SK-N-MC (cell line): ENCODE measurements around the gene KRTAP10-7.
"Not testable (repeated sequence)": the region's sequence is repeated elsewhere in the genome, so short reads cannot be mapped to it uniquely, and the experiment has no call there.

Experiments used
- DNase-seq: peaks from one replicate; pipeline ENCODE4 v3.0.0-alpha.2; 2011; ENCODE audit warnings: low read depth, low spot score
- H3K27ac ChIP-seq: fragments of 200-600 bp; sonication (generic); 2 replicates; pipeline ENCODE4 v1.5.1; 2016; ENCODE audit warnings: mixed run types
- H3K36me3 ChIP-seq: fragments of 200-600 bp; sonication (generic); 2 replicates; pipeline ENCODE4 v1.6.1; 2017; ENCODE audit warnings: antibody characterized with exemption, low read length, mixed read lengths; ENCODE audit not compliant: insufficient read depth
- H3K4me3 ChIP-seq: fragments of 200-600 bp; sonication (generic); 2 replicates; pipeline ENCODE4 v1.5.1; 2016
- H3K9ac ChIP-seq: fragments of 200-600 bp; sonication (generic); 2 replicates; pipeline ENCODE4 v1.8.0; 2017; ENCODE audit warnings: mixed run types, mixed read lengths; ENCODE audit not compliant: insufficient read length
- H3K9me3 ChIP-seq: fragments of 200-600 bp; sonication (generic); 2 replicates; pipeline ENCODE4 v1.6.1; 2017; ENCODE audit warnings: low read depth, mild to moderate bottlenecking, antibody characterized with exemption, low read length, moderate library complexity, mixed read lengths
- EZH2 ChIP-seq: fragments of 200-600 bp; sonication (generic); IDR thresholded peaks from one replicate; pipeline ENCODE4 v1.6.1; 2017; ENCODE audit warnings: antibody characterized with exemption
- FOXP2 ChIP-seq: optimal IDR thresholded peaks from 2 replicates; pipeline ENCODE3; 2011; ENCODE audit warnings: mild to moderate bottlenecking, moderate library complexity; ENCODE audit not compliant: insufficient read depth; ENCODE audit errors: extremely low read length, control extremely low read depth
- POLR2AphosphoS5 ChIP-seq: IDR thresholded peaks from 2 replicates; pipeline ENCODE4 v1.6.1; 2012; ENCODE audit warnings: mild to moderate bottlenecking, low read depth, low read length, borderline replicate concordance

Gene KRTAP10-7

DNA sequence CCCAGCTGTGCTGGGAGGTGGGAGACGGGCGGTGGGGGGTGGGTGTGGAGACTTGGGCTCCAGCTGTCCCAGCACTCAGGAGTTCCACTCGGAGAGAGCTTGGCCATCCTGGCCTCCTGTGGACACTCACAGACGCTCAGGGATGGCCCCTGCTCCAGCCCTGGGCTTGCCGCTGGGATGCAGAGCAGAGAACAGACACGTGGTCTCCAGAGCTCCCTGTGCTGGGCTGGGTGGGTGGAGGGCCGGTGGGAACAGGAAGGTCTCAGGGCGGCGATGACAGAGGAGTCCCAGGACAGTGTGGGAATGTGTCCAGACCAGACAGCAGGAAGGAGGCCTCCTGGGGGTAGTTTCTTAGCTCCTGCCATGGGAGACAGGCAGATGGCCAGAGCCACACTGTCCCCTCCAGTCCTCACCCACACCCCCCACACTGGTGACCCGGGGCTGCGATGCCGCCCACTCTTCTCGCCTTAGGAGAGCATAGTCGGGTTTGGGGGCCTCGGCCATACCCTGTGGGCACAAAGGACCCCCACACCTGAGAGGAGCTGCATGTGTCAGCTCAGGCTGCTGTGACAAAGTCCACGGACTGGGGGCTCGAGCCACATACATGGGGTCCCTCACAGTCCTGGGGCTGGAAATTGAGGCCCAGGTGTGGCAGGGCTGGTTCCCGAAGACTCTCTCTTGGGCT is 28.5 kb downstream of the KRTAP10-7 start:
- no peak for DNase-seq
- H3K9me3 ChIP-seq, result peaks cover 4% of the 10 kb centered on the region; the same call in 1 of the 2 replicates

DNA sequence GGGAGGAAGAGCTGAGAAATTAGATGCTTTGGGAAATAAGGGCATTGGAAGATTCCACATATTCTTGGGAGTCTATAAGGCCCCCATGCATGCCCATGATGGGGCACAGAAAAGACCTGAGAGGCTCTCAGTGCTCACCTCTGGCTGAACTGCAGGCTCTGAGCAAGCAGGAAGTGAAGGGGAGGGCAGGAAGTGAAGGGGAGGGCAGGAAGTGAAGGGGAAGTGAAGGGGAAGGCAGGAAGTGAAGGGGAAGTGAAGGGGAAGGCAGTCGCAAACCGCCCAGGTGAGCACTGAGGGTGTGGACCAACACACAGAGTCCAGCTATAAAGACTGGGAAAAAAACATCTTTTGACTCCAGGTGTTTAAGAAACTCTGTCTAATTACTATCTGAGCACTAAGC is 30.0 kb downstream of the KRTAP10-7 start:
- Histone ChIP-seq H3K27ac (no peak overlapping the region), H3K9ac (no peak overlapping the region), H3K36me3 (peaks cover 19% of the 10 kb centered on the region), H3K4me3 (no peak overlapping the region), H3K9me3 (no peaks in the 10 kb centered on the region)
- TF ChIP-seq FOXP2 (no peak), POLR2AphosphoS5 (no peak), EZH2 (no peak)
- DNase-seq, result no peak

More for the DNA sequence above, 28.5 kb downstream of the KRTAP10-7 start:
- TF ChIP-seq EZH2, result no peak
- H3K27ac ChIP-seq, result no peak overlapping the region
- no peak overlapping the region for H3K4me3 ChIP-seq
- H3K36me3 ChIP-seq, result peaks cover 19% of the 10 kb centered on the region
- H3K9ac ChIP-seq, result no peak overlapping the region

DNA sequence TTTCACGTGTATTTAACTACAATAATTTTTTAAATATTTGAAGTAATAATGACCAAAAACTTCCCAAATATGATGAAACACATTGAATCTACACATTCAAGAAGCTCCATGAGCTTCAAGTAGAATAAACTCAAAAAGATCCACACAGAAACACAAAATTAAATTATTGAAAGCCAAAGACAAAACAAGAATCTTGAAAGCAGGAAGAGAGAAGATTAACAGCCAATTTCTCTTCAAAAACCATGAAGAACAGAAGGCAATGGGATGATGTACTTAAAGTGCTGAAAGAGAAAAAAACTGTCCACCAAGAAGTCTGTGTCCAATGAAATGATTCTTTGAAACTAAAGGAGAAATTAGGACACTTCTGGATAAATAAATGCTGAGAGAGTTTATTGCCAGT is 31.7 kb downstream of the KRTAP10-7 start:
- no peak overlapping the region for H3K4me3 ChIP-seq
- DNase-seq, result no peak
- H3K9me3 ChIP-seq, result no peaks in the 10 kb centered on the region
- no peak for TF ChIP-seq FOXP2
- no peak for TF ChIP-seq EZH2
- no peak for TF ChIP-seq POLR2AphosphoS5
- H3K27ac ChIP-seq, result no peak overlapping the region
- H3K36me3 ChIP-seq, result peaks cover 19% of the 10 kb centered on the region
- H3K9ac ChIP-seq, result no peak overlapping the region

DNA sequence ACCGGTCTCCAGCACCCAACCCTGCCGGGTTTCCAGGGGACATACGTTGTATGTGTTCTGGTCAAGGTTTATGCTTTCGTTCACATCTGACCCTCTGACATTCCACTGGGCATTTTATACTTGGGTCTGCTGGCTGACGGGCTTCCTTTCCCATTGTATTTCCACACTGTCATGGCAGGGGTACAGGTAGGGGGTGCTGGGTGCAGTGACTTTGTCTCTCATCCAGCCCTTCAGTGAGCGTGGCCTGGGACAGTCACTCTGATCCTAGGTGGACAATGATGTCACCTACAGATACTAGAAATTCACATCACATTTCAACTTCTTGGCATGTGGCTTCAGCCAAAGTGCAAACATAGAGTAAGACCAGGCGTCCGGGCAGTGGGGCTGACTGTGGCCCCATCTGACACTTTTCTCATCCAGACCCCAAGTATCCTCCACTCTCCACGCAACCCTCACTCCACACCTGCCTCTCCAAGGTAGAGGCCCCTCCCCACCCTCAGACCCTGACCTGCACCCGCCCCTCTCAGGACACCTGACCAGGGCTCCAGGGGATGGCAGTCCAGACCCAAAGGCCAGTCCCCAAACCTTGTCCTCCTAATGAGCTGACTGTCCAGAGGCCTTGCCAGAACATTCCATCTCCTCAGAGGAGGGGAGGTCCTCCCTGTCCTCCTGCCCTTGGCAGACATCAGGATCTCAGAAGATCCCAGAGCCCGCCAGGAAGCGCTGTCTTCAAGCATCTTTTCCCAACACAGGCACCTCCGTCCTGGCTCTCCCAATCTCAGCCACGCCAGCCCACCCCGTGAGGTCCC is 36.0 kb downstream of the KRTAP10-7 start:
- H3K27ac ChIP-seq, result no peak overlapping the region
- no peak overlapping the region for H3K4me3 ChIP-seq
- DNase-seq, result no peak
- no peak overlapping the region for H3K9ac ChIP-seq
- TF ChIP-seq EZH2, result no peak
- TF ChIP-seq POLR2AphosphoS5, result no peak
- no peak for TF ChIP-seq FOXP2
- H3K36me3 ChIP-seq, result peaks cover 3% of the 10 kb centered on the region; the same call in 1 of the 2 replicates
- H3K9me3 ChIP-seq, result no peaks in the 10 kb centered on the region

DNA sequence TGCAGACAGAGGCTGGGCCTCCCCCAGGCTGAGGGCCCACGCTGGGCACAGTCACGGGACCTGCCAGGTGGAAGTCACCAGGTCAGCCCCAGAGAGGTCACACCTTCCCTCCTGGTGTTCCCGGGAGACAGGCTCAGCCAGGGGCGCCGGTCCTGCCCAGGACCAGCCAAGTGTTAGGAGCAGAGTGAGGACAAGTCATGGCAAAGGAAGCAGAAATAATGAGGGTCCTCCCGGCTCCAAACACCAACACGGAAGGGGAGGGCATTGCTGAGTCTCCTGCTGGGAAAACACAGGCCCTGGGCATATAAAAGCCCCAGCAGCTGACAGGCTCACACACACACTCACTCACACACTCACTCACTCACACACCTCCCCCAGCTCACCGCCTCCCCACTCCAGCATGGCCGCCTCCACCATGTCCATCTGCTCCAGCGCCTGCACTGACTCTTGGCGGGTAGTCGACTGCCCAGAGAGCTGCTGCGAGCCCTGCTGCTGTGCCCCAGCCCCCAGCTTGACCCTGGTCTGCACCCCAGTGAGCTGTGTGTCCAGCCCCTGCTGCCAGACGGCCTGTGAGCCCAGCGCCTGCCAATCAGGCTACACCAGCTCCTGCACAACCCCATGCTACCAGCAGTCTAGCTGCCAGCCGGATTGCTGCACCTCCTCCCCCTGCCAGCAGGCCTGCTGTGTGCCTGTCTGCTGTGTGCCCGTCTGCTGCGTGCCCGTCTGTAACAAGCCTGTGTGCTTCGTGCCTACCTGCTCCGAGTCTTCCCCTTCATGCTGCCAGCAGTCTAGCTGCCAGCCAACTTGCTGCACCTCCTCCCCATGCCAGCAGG is 36.8 kb downstream of the KRTAP10-7 start, which contains the start of gene KRTAP10-10:
Gene KRTAP10-10 (plus strand): TSS at position 339 of the 833 bp plus-strand sequence. CDS start 62 bp downstream, at position 401.
- H3K36me3 ChIP-seq, result no peaks in the 10 kb centered on the region
- no peak within 1 kb of the TSS for H3K27ac ChIP-seq
- H3K9ac ChIP-seq, result no peak within 1 kb of the TSS
- DNase-seq, result no peak
- no peak for TF ChIP-seq EZH2
- no peak for TF ChIP-seq FOXP2
- TF ChIP-seq POLR2AphosphoS5, result no peak
- H3K4me3 ChIP-seq, result no peak within 1 kb of the TSS
- H3K9me3 ChIP-seq, result no peaks in the 10 kb centered on the region

DNA sequence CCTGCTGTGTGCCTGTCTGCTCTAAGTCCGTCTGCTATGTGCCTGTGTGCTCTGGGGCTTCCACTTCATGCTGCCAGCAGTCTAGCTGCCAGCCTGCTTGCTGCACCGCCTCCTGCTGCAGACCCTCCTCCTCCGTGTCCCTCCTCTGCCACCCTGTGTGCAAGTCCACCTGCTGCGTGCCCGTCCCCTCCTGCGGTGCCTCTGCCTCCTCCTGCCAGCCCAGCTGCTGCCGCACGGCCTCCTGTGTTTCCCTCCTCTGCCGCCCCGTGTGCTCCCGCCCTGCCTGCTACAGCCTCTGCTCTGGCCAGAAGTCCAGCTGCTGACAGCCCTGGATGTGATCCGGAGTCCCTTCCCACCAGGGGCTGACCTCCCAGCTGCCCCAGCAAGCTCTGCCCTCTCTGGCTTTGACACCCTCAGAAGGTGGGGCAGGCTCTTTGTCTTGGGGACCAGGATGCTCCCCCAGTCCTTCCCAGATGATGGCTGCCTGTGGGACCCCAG is 37.5 kb downstream of the KRTAP10-7 start:
- H3K27ac ChIP-seq, result not testable (repeated sequence)

DNA sequence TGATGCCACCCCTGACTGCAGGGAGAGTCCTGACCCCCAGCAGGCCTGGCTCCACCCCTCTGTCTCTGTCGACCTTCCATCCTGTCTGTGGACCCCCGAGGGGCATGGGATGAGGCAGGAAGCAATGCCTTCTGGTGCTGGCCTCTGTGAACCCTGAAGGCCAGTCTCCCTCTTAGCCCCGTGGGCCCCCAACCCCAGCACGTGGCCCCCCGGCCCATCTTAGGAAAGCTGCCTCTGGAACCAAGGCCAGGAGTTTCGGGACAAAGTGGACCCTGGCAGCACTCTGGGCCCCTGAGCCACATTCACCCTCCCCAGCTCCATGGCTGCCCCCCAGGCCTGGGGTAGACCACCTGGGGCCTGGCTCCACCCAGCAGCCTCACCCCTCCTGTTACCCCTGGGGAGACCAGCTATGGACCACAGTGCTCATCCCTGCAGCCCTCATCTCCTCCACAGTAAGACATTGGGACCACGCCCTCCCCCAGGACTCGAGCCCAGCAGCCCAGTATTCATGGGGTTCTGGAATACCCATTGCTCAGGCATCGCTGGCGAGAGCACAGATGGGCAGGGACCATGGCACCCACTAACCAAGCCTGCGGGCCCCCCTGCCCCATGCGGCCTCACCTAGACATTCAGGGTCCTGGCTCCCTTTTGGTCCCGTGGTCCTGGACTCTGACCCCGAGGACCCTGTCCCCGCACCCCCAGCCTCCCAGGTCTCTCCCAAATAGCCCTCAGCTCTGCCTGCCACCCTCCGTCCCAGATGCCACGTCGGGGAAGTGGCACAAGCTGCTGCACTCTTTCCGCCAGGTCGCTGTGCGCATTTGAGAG is 38.3 kb downstream of the KRTAP10-7 start:
- not testable (repeated sequence) for DNase-seq, H3K4me3 ChIP-seq, H3K9me3 ChIP-seq, H3K9ac ChIP-seq, H3K36me3 ChIP-seq, H3K27ac ChIP-seq

More for the DNA sequence above, 37.5 kb downstream of the KRTAP10-7 start:
- not testable (repeated sequence) for H3K36me3 ChIP-seq, DNase-seq, H3K4me3 ChIP-seq, H3K9me3 ChIP-seq, H3K9ac ChIP-seq

DNA sequence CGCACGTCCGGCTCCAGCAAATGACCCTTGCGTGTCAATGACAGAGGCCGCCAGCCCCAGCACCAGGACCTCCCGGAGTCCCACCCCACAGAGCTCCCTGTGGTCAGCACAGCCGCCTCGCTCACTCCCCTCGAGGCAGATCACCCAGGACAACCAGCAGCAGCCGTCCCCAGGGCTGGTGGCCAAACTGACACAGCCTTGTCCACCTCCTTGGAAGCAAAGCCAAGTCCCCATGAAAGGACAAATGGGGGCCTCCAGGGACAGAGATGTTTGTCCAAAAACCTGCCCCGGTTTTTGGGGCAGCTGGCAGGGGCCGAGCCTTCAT is 38.9 kb downstream of the KRTAP10-7 start:
- no peak for DNase-seq
- Histone ChIP-seq H3K9ac (no peak overlapping the region), H3K36me3 (peaks cover 3% of the 10 kb centered on the region), H3K4me3 (no peak overlapping the region), H3K27ac (no peak overlapping the region), H3K9me3 (peaks cover 2% of the 10 kb centered on the region; the same call in 1 of the 2 replicates)
- no peak for TF ChIP-seq POLR2AphosphoS5
- TF ChIP-seq FOXP2, result no peak
- no peak for TF ChIP-seq EZH2
